Ishikawa (cell line): ENCODE results near the gene OR51B2.

Experiments
- EP300 ChIP-seq: IDR thresholded peaks from 2 replicates; pipeline ENCODE4 v1.6.1; 2012; ENCODE audit warnings: borderline replicate concordance
- RAD21 ChIP-seq: IDR thresholded peaks from 2 replicates; pipeline ENCODE4 v1.6.1; 2012; ENCODE audit warnings: low read depth
- TAF1 ChIP-seq: IDR thresholded peaks from 2 replicates; pipeline ENCODE4 v1.6.1; 2012; ENCODE audit warnings: low read depth, mild to moderate bottlenecking
- YY1 ChIP-seq: IDR thresholded peaks from 2 replicates; pipeline ENCODE4 v1.6.1; 2012; ENCODE audit warnings: low read depth
- TF ChIP-seq, protein P1 (sequence below): IDR thresholded peaks from 2 replicates; pipeline ENCODE4 v1.6.1; 2012; ENCODE audit warnings: low read depth, mild to moderate bottlenecking
- TF ChIP-seq, protein P2 (sequence below): IDR thresholded peaks from 2 replicates; pipeline ENCODE4 v1.6.1; 2012

DNA sequence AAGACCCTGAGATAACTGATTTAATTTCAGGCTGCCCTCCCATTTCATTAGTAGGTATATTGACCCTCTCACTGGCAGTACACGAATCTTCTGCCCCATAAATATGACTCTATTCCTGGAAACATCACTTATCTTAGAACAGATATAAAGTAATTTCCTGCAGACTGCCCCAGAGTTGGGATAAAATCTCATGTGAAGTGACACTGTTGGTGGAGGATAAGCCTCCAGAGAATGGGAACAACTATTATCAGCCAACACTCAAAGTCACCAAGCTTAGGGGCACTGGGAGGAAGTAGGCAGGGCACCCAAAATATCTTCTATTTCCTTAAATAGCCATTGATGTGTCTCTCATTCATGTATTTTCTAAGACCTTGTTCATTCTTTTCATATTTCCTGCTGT, 11.1 kb upstream of the OR51B2 start:
- TF ChIP-seq TAF1 (no peak), EP300 (no peak), YY1 (no peak), RAD21 (no peak)
- TF ChIP-seq, protein P1, sequence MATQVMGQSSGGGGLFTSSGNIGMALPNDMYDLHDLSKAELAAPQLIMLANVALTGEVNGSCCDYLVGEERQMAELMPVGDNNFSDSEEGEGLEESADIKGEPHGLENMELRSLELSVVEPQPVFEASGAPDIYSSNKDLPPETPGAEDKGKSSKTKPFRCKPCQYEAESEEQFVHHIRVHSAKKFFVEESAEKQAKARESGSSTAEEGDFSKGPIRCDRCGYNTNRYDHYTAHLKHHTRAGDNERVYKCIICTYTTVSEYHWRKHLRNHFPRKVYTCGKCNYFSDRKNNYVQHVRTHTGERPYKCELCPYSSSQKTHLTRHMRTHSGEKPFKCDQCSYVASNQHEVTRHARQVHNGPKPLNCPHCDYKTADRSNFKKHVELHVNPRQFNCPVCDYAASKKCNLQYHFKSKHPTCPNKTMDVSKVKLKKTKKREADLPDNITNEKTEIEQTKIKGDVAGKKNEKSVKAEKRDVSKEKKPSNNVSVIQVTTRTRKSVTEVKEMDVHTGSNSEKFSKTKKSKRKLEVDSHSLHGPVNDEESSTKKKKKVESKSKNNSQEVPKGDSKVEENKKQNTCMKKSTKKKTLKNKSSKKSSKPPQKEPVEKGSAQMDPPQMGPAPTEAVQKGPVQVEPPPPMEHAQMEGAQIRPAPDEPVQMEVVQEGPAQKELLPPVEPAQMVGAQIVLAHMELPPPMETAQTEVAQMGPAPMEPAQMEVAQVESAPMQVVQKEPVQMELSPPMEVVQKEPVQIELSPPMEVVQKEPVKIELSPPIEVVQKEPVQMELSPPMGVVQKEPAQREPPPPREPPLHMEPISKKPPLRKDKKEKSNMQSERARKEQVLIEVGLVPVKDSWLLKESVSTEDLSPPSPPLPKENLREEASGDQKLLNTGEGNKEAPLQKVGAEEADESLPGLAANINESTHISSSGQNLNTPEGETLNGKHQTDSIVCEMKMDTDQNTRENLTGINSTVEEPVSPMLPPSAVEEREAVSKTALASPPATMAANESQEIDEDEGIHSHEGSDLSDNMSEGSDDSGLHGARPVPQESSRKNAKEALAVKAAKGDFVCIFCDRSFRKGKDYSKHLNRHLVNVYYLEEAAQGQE, result no peak
- TF ChIP-seq, protein P2, sequence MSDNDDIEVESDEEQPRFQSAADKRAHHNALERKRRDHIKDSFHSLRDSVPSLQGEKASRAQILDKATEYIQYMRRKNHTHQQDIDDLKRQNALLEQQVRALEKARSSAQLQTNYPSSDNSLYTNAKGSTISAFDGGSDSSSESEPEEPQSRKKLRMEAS, result no peak
